GM21723 (cell line): Measurements from ENCODE around the gene TFE3.
"Not testable (repeated sequence)": the region's sequence is repeated elsewhere in the genome, so short reads cannot be mapped to it uniquely, and the experiment has no call there.

Source experiments
- ATAC-seq: cut with Tn5 transposase; IDR thresholded peaks from one replicate; pipeline ENCODE4 v1.9.1; 2021; ENCODE audit warnings: mild to moderate bottlenecking, moderate library complexity; ENCODE audit not compliant: unreplicated experiment

Gene TFE3

GRCh38 chrX:49002091-49002935 lies 40.8 kb downstream of the TFE3 start, which contains the start of gene GRIPAP1:
Gene GRIPAP1, minus strand, starts transcription at chrX:49002264. Its CDS starts 35 bp downstream, at chrX:49002229.
- peak; percentile 81 for ATAC-seq

GRCh38 chrX:49001521-49002090 lies 41.6 kb downstream of the TFE3 start:
- ATAC-seq = peak; percentile 15

GRCh38 chrX:49000636-49001035 lies 42.5 kb downstream of the TFE3 start:
- no peak for ATAC-seq

GRCh38 chrX:48999030-48999429 lies 44.1 kb downstream of the TFE3 start:
- no peak for ATAC-seq

GRCh38 chrX:48998391-48998790 lies 44.8 kb downstream of the TFE3 start:
- ATAC-seq = no peak

- no peak for ATAC-seq
Observed at GRCh38 chrX:48997865-48998264, 45.3 kb downstream of the TFE3 start.

GRCh38 chrX:48997455-48997854 lies 45.7 kb downstream of the TFE3 start:
- no peak for ATAC-seq

DNA sequence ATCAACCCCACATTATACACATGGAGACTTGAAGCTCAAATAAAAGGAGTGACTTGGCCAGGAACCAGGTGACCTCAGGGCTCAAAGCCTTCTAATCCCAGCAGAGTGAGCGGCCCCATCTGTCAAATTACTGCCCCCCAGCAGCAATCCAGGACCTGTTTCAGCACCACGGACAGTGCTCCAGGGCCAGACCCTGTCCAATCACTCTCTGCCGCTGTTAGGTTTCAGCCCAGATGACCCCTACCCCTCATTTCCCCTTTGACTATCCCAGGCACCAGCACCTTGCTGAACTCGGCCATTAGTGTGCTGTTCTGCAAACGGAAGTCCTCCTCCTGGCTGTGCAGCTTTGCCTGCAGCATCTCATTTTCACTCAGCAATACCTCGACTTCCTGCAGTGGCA lies 46.2 kb downstream of the TFE3 start:
- no peak for ATAC-seq

GRCh38 chrX:48992341-48992740 lies 50.8 kb downstream of the TFE3 start:
- no peak for ATAC-seq

DNA sequence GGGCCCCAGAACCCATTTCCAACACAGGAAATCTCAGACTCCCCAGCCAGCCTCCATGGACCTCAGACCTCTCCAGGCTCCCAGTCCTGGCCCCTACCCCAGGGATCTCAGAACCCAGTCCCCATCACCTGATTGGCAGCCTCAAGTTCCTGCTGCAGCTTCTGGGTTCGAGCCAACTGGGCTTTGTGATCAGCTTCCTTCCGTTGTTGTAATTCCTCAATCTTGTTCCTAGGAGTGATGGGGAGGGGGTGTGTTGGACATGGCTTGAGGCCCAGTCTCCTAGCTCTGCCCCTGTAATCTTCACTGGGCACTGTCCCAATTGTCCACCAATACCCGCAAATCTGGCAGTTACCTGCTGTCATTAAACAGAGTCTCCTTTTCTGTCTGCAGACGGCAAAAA lies 53.7 kb downstream of the TFE3 start:
- no peak for ATAC-seq

DNA sequence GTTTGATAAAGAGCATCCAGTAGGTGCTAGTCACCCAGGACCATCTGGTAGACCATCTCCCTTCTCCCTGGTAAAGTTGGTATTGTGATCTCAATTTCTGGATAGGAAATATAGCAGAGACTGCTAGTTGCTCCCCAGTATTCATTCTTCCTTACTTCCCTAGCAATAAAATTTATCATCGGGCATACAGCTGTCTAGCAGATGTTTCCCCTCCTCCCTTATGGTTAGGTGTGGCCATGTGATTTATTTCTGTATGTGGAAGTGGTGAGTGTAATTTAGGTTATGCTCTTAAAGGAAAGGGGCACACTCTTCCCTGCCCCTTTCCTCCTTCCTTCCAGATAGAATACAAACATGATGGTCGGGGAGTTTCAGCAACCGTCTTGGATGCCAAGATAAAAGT lies 59.3 kb downstream of the TFE3 start:
- no peak for ATAC-seq

- no peak for ATAC-seq
Observed at GRCh38 chrX:48983081-48983480, 60.1 kb downstream of the TFE3 start.

GRCh38 chrX:48981178-48981577 lies 62.0 kb downstream of the TFE3 start:
- no peak for ATAC-seq

DNA sequence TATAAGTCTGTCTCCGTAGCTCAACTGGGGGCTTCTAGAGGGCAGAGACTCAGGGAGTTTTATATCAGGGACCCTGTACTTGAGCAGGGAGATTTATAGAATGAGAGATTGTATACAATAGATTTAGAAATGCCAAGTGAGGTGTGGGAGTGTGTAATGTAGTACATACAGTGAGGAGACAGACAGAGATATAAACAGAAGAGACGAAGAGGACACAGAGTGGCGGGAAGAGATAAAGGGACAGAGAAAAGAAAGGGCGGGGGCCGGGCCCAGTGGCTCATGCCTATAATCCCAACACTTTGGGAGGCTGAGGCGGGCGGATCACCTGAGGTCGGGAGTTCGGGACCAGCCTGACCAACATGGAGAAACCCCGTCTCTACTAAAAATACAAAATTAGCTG lies 62.8 kb downstream of the TFE3 start:
- not testable (repeated sequence) for ATAC-seq
